H1 (cell line): ENCODE data around the gene OGFR.

Experiments used
- CTCF ChIP-seq, 3 experiments: IDR thresholded peaks; 1 replicate in 2 of 3; 2 replicates in 1 of 3; pipeline versions ENCODE4 v1.5.1 to v1.6.1; 2011; ENCODE audit warnings: low read length in 3 of 3, mild to moderate bottlenecking in 3 of 3, inconsistent platforms in 2 of 3, low read depth in 1 of 3, moderate library complexity in 1 of 3; ENCODE audit not compliant: insufficient read depth in 1 of 3; ENCODE audit errors: control extremely low read depth in 1 of 3
- EP300 ChIP-seq, 2 experiments: IDR thresholded peaks; 1 replicate in 1 of 2; 2 replicates in 1 of 2; pipeline ENCODE4 v1.6.1; 2011 to 2012; ENCODE audit warnings: low read depth in 2 of 2, low read length in 2 of 2, mild to moderate bottlenecking in 2 of 2, borderline replicate concordance in 1 of 2, inconsistent platforms in 1 of 2, moderate library complexity in 1 of 2
- HDAC2 ChIP-seq, 2 experiments: fragments of 300-600 bp in 1 of 2; sonication (generic) in 1 of 2; IDR thresholded peaks; 2 replicates each; pipeline ENCODE4 v1.6.1; 2011 to 2012; ENCODE audit warnings: low read depth in 2 of 2, low read length in 2 of 2, mild to moderate bottlenecking in 2 of 2, moderate library complexity in 2 of 2, borderline replicate concordance in 1 of 2, inconsistent platforms in 1 of 2
- JUND ChIP-seq: IDR thresholded peaks from 2 replicates; pipeline ENCODE4 v1.6.1; 2011; ENCODE audit warnings: mild to moderate bottlenecking, improper control_type of control experiment, low read length
- MAX ChIP-seq: IDR thresholded peaks from 2 replicates; pipeline ENCODE4 v1.6.1; 2012; ENCODE audit warnings: inconsistent platforms
- POLR2A ChIP-seq, 2 experiments: IDR thresholded peaks; 1 replicate in 1 of 2; 2 replicates in 1 of 2; pipeline ENCODE4 v1.6.1; 2011; ENCODE audit warnings: low read depth in 2 of 2, low read length in 2 of 2, mild to moderate bottlenecking in 2 of 2; ENCODE audit errors: control extremely low read depth in 1 of 2
- RAD21 ChIP-seq, 2 experiments: IDR thresholded peaks in 1 of 2; conservative IDR thresholded peaks in 1 of 2; 2 replicates each; pipeline ENCODE4 v1.6.1; 2011; ENCODE audit warnings: low read depth in 2 of 2, low read length in 2 of 2, improper control_type of control experiment in 1 of 2, inconsistent platforms in 1 of 2, mild to moderate bottlenecking in 1 of 2, moderate library complexity in 1 of 2
- SRF ChIP-seq: IDR thresholded peaks from 2 replicates; pipeline ENCODE4 v1.6.1; 2011; ENCODE audit warnings: mild to moderate bottlenecking, low read depth, low read length, moderate library complexity
- YY1 ChIP-seq: IDR thresholded peaks from 2 replicates; pipeline ENCODE4 v1.6.1; 2011; ENCODE audit warnings: low read depth, mild to moderate bottlenecking, low read length
- ZNF274 ChIP-seq: IDR thresholded peaks from 2 replicates; pipeline ENCODE4 v1.7.0; 2012; ENCODE audit warnings: low read length, borderline replicate concordance; ENCODE audit errors: extremely low read depth

GRCh38 chr20:62801284-62802010, 3.2 kb upstream of the OGFR start:
- TF ChIP-seq YY1 (no peak), JUND (no peak), EP300 (IDR thresholded peaks at IDR 0.05; ENCODE audit: borderline replicate concordance in 1 of 2, low read depth in 2 of 2, low read length in 2 of 2) (no peak), POLR2A (IDR thresholded peaks at IDR 0.05; ENCODE audit: control extremely low read depth in 1 of 2, low read depth in 2 of 2, low read length in 2 of 2) (no peak; a peak in 1 of 3 replicates), CTCF (IDR thresholded peaks at IDR 0.05; ENCODE audit: control extremely low read depth in 1 of 3, insufficient read depth in 1 of 3, low read depth in 1 of 3, low read length in 3 of 3) (no peak), ZNF274 (no peak), MAX (no peak), RAD21 (IDR thresholded peaks at IDR 0.05 in 1 of 2, conservative IDR thresholded peaks at IDR 0.05 in 1 of 2; ENCODE audit: low read depth in 2 of 2, low read length in 2 of 2) (no peak), SRF (no peak), HDAC2 (IDR thresholded peaks at IDR 0.05; ENCODE audit: borderline replicate concordance in 1 of 2, low read depth in 2 of 2, low read length in 2 of 2) (no peak)
